Neural cell (in vitro differentiated cells): ENCODE results near the gene RELT. TPM values are rescaled to one million over a fixed set of nuclear protein-coding genes. Genes with fewer than 3 reads are reported as not detected.

Experiments
- H2AFZ ChIP-seq: fragments of 200-600, 300-800 bp; sonication (generic), shearing (Covaris generic); 2 replicates; pipeline ENCODE4 v1.6.0; 2014; ENCODE audit warnings: low read depth, mild to moderate bottlenecking, antibody characterized with exemption, low read length, moderate library complexity
- H3F3A ChIP-seq: fragments of 200-600 bp; shearing (Covaris generic); 2 replicates; pipeline ENCODE4 v1.6.1; 2016; ENCODE audit warnings: mild to moderate bottlenecking, moderate library complexity, mixed read lengths, antibody characterized with exemption, low read length; ENCODE audit not compliant: insufficient read depth, poor library complexity, severe bottlenecking
- H3K27ac ChIP-seq: fragments of 200-600, 300-800 bp; sonication (generic), shearing (Covaris generic); 2 replicates; pipeline ENCODE4 v1.5.1; 2014; ENCODE audit warnings: mild to moderate bottlenecking, low read length, moderate library complexity
- H3K27me3 ChIP-seq: fragments of 300-800, 200-600 bp; sonication (generic), shearing (Covaris generic); 2 replicates; pipeline ENCODE4 v1.6.0; 2014; ENCODE audit warnings: mild to moderate bottlenecking, low read depth, low read length, moderate library complexity; ENCODE audit not compliant: insufficient read depth
- H3K36me3 ChIP-seq: fragments of 300-800, 200-600 bp; sonication (generic), shearing (Covaris generic); 2 replicates; pipeline ENCODE4 v1.5.1; 2014; ENCODE audit warnings: mild to moderate bottlenecking, antibody characterized with exemption, low read length, moderate library complexity; ENCODE audit not compliant: insufficient read depth
- H3K4me2 ChIP-seq: fragments of 300-800, 200-600 bp; sonication (generic), shearing (Covaris generic); 2 replicates; pipeline ENCODE4 v1.6.0; 2014; ENCODE audit warnings: mild to moderate bottlenecking, low read length
- H3K4me3 ChIP-seq: fragments of 300-800, 200-600 bp; sonication (generic), shearing (Covaris generic); 2 replicates; pipeline ENCODE4 v1.5.1; 2014; ENCODE audit warnings: mild to moderate bottlenecking, low read length, moderate library complexity
- H3K79me2 ChIP-seq: fragments of 200-600 bp; shearing (Covaris generic); replicated peaks from 2 replicates; pipeline ENCODE4 v1.6.0; 2014; ENCODE audit warnings: mild to moderate bottlenecking, low read length, moderate library complexity; ENCODE audit not compliant: insufficient read depth
- H3K9ac ChIP-seq: fragments of 300-800, 200-600 bp; sonication (generic), shearing (Covaris generic); 2 replicates; pipeline ENCODE4 v1.6.1; 2016; ENCODE audit warnings: mild to moderate bottlenecking, low read length, mixed read lengths
- H3K9me2 ChIP-seq: fragments of 200-600 bp; shearing (Covaris generic); 2 replicates; pipeline ENCODE4 v1.6.1; 2016; ENCODE audit warnings: mild to moderate bottlenecking, low read length, mixed read lengths; ENCODE audit not compliant: insufficient read depth
- H3K9me3 ChIP-seq: fragments of 200-600, 300-800 bp; sonication (generic), shearing (Covaris generic); 2 replicates; pipeline ENCODE4 v1.6.1; 2016; ENCODE audit warnings: mild to moderate bottlenecking, mixed run types, low read length, moderate library complexity, mixed read lengths
- H4K20me1 ChIP-seq: fragments of 200-600 bp; shearing (Covaris generic); 2 replicates; pipeline ENCODE4 v1.6.1; 2016; ENCODE audit warnings: mild to moderate bottlenecking, mixed run types; ENCODE audit not compliant: insufficient read depth
- EP300 ChIP-seq: fragments of 450-650 bp; conservative IDR thresholded peaks from 2 replicates; pipeline ENCODE4 v1.6.1; 2014; ENCODE audit warnings: antibody characterized with exemption, mild to moderate bottlenecking, moderate library complexity; ENCODE audit not compliant: poor library complexity, severe bottlenecking
- EZH2 ChIP-seq: fragments of 200-600, 300-800 bp; shearing (Covaris generic), sonication (generic); IDR thresholded peaks from 2 replicates; pipeline ENCODE4 v1.6.1; 2014; ENCODE audit warnings: antibody characterized with exemption, low read length, borderline replicate concordance, mild to moderate bottlenecking; ENCODE audit not compliant: insufficient read depth, poor library complexity, severe bottlenecking
- MXI1 ChIP-seq: fragments of 450-650 bp; conservative IDR thresholded peaks from 2 replicates; pipeline ENCODE4 v1.6.1; 2014; ENCODE audit warnings: antibody characterized with exemption, mild to moderate bottlenecking; ENCODE audit not compliant: poor library complexity, severe bottlenecking
- POLR2AphosphoS5 ChIP-seq: IDR thresholded peaks from 2 replicates; pipeline ENCODE4 v1.6.1; 2012
- RAD21 ChIP-seq: fragments of 450-650 bp; conservative IDR thresholded peaks from 2 replicates; pipeline ENCODE4 v1.6.1; 2014; ENCODE audit warnings: antibody characterized with exemption, mild to moderate bottlenecking, moderate library complexity
- SMC3 ChIP-seq: fragments of 450-650 bp; conservative IDR thresholded peaks from 2 replicates; pipeline ENCODE4 v1.6.1; 2014; ENCODE audit warnings: antibody characterized with exemption, mild to moderate bottlenecking, moderate library complexity; ENCODE audit not compliant: poor library complexity
- TAF1 ChIP-seq: IDR thresholded peaks from 2 replicates; pipeline ENCODE4 v1.6.1; 2012; ENCODE audit warnings: low read depth
- polyA plus RNA-seq: library from polyadenylated mRNA; depleted of rRNA; stranded (reverse); fragments of >200 nt; gene quantifications from 2 replicates; pipeline ENCODE4 v1.2.3, GENCODE V29; 2014
- TF ChIP-seq, protein P1 (sequence below): fragments of 450-650 bp; IDR thresholded peaks from 2 replicates; pipeline ENCODE4 v1.5.1; 2014; ENCODE audit warnings: antibody characterized with exemption, mild to moderate bottlenecking, moderate library complexity; ENCODE audit not compliant: poor library complexity, severe bottlenecking
- TF ChIP-seq, protein P2 (sequence below): IDR thresholded peaks from 2 replicates; pipeline ENCODE4 v1.6.1; 2012; ENCODE audit warnings: borderline replicate concordance

The RELT gene
- polyA plus RNA-seq, 1 donor from 2014 or later: 12.4 TPM

GRCh38 chr11:73366953-73367352 lies 9.2 kb upstream of the RELT start (continued):
- TF ChIP-seq RAD21 (no peak), EZH2 (no peak)

DNA sequence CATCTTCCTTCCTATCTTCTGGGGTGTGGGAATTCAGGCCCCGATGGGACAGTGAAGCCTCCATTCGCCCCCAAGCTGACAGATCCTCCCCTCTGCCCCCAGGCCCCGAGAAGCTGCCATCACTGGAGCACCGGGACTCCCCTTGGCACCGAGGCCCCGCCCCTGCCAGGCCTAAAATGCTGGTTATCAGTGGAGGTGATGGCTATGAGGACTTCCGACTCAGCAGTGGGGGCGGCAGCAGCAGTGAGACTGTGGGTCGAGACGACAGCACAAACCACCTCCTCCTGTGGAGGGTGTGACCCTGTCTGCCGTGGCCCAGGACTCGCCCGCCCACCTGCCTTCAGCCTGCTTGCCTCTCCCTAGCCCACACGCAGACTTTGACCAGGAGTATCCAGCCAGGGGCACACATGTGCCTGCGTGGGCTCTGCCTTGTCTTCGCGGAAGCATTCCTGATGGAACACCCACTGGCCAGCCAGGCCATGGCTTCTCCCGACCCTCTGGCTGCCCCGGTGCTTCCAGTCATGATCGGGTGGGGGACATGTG lies 8.6 kb upstream of the RELT start:
- TF ChIP-seq EP300 (no peak), EZH2 (no peak), POLR2AphosphoS5 (no peak), RAD21 (no peak), MXI1 (no peak)
- TF ChIP-seq, protein P1, sequence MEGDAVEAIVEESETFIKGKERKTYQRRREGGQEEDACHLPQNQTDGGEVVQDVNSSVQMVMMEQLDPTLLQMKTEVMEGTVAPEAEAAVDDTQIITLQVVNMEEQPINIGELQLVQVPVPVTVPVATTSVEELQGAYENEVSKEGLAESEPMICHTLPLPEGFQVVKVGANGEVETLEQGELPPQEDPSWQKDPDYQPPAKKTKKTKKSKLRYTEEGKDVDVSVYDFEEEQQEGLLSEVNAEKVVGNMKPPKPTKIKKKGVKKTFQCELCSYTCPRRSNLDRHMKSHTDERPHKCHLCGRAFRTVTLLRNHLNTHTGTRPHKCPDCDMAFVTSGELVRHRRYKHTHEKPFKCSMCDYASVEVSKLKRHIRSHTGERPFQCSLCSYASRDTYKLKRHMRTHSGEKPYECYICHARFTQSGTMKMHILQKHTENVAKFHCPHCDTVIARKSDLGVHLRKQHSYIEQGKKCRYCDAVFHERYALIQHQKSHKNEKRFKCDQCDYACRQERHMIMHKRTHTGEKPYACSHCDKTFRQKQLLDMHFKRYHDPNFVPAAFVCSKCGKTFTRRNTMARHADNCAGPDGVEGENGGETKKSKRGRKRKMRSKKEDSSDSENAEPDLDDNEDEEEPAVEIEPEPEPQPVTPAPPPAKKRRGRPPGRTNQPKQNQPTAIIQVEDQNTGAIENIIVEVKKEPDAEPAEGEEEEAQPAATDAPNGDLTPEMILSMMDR: no peak
- Histone ChIP-seq H3K9me3 (no peaks in the 10 kb centered on the region), H3K4me3 (no peak overlapping the region), H3K9me2 (no peaks in the 10 kb centered on the region), H3K36me3 (no peaks in the 10 kb centered on the region), H2AFZ (no peak overlapping the region), H3K79me2 (no peaks in the 10 kb centered on the region), H3K27ac (no peak overlapping the region), H4K20me1 (no peaks in the 10 kb centered on the region), H3K9ac (no peak overlapping the region), H3K27me3 (no peaks in the 10 kb centered on the region), H3F3A (no peaks in the 10 kb centered on the region), H3K4me2 (no peak overlapping the region)

DNA sequence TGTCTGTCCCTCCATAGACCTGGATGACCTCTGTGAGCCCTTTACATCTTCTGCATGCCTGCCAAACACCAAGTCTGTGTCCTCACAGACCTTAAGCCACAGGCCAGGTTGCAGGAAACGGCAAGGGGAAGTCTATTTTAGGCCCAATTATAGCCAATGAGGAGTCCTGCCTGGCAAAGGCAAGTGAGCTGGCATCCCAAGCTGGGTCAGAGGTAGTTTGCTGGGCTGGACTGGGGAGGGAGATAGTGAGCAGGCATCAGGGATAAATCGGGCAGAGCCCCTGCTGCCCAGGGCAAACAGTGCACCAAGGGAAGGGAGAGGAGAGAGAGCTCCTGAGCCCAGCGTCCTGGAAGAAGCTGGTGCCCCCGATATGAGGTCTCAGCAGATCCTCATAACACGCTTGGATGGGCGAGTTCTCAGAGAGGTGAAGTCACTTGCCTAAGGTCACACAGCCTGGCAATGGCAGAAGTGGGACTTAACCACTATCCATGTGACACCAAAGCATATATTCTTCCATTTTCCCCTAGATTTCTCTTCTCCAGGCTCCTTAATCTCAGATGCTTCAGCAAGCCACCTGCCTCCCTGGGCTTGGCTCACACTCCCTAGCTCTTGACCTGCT lies 3.7 kb upstream of the RELT start:
- no peak overlapping the region for H3K9ac ChIP-seq
- no peak overlapping the region for H3K4me2 ChIP-seq
- H3K9me2 ChIP-seq: no peaks in the 10 kb centered on the region
- no peaks in the 10 kb centered on the region for H3K9me3 ChIP-seq
- no peaks in the 10 kb centered on the region for H4K20me1 ChIP-seq
- TF ChIP-seq SMC3: no peak
- TF ChIP-seq EP300: no peak
- TF ChIP-seq TAF1: no peak
- TF ChIP-seq, protein P1: no peak
- TF ChIP-seq, protein P2, sequence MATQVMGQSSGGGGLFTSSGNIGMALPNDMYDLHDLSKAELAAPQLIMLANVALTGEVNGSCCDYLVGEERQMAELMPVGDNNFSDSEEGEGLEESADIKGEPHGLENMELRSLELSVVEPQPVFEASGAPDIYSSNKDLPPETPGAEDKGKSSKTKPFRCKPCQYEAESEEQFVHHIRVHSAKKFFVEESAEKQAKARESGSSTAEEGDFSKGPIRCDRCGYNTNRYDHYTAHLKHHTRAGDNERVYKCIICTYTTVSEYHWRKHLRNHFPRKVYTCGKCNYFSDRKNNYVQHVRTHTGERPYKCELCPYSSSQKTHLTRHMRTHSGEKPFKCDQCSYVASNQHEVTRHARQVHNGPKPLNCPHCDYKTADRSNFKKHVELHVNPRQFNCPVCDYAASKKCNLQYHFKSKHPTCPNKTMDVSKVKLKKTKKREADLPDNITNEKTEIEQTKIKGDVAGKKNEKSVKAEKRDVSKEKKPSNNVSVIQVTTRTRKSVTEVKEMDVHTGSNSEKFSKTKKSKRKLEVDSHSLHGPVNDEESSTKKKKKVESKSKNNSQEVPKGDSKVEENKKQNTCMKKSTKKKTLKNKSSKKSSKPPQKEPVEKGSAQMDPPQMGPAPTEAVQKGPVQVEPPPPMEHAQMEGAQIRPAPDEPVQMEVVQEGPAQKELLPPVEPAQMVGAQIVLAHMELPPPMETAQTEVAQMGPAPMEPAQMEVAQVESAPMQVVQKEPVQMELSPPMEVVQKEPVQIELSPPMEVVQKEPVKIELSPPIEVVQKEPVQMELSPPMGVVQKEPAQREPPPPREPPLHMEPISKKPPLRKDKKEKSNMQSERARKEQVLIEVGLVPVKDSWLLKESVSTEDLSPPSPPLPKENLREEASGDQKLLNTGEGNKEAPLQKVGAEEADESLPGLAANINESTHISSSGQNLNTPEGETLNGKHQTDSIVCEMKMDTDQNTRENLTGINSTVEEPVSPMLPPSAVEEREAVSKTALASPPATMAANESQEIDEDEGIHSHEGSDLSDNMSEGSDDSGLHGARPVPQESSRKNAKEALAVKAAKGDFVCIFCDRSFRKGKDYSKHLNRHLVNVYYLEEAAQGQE: no peak
- no peak for TF ChIP-seq RAD21
- TF ChIP-seq MXI1: no peak
- TF ChIP-seq EZH2: no peak
- no peak for TF ChIP-seq POLR2AphosphoS5
- no peak overlapping the region for H3K4me3 ChIP-seq
- H3K27me3 ChIP-seq: no peaks in the 10 kb centered on the region
- H2AFZ ChIP-seq: no peak overlapping the region
- H3K27ac ChIP-seq: no peak overlapping the region
- H3F3A ChIP-seq: no peaks in the 10 kb centered on the region
- no peaks in the 10 kb centered on the region for H3K79me2 ChIP-seq
- no peaks in the 10 kb centered on the region for H3K36me3 ChIP-seq
